GM10248 (cell line): Measurements from ENCODE around the gene LGI1.

Experiments used
- CTCF ChIA-PET: fragments of 300-600 bp; sonication (Branson Sonifier 250); formaldehyde crosslinking; extraction: SDS; loops from one replicate; lab custom pipeline; 2021; ENCODE audit warnings: antibody characterized with exemption; lab: Yijun Ruan, JAX
- POLR2A ChIA-PET: fragments of 350-650 bp; sonication (Branson Sonifier 250); formaldehyde crosslinking; extraction: SDS; loops from one replicate; lab custom pipeline; 2020; ENCODE audit warnings: antibody characterized with exemption; lab: Yijun Ruan, JAX
- DNase-seq: peaks from one replicate; pipeline ENCODE4 v3.0.0; 2012; ENCODE audit errors: extremely low spot score
- CTCF ChIP-seq: IDR thresholded peaks from 2 replicates; pipeline ENCODE4 v1.5.1; 2012; ENCODE audit warnings: mild to moderate bottlenecking, low read depth; ENCODE audit errors: extremely low read depth, missing control alignments, control extremely low read depth

LGI1 gene

GRCh38 chr10:93768892-93769291, 11.2 kb downstream of the LGI1 start:
- no peak for TF ChIP-seq CTCF
- DNase-seq, result no peak
- CTCF ChIA-PET, result interaction anchor here (1.5 to 1.8 kb wide), 2 partner anchors 9 to 16 kb away, joined by 3 to 6 read pairs; no protein-coding TSS in a partner anchor
- POLR2A ChIA-PET, result no interaction called here

GRCh38 chr10:93771354-93771753, 13.6 kb downstream of the LGI1 start:
- ChIA-PET CTCF (no interaction called here), POLR2A (no interaction called here)
- TF ChIP-seq CTCF, result no peak
- no peak for DNase-seq

GRCh38 chr10:93773120-93773519, 15.4 kb downstream of the LGI1 start:
- POLR2A ChIA-PET, result no interaction called here
- no peak for TF ChIP-seq CTCF
- CTCF ChIA-PET, result no interaction called here

GRCh38 chr10:93773705-93774104, 16.0 kb downstream of the LGI1 start:
- DNase-seq, result no peak
- ChIA-PET POLR2A (no interaction called here), CTCF (no interaction called here)
- no peak for TF ChIP-seq CTCF

More at GRCh38 chr10:93773120-93773519, 15.4 kb downstream of the LGI1 start:
- DNase-seq, result no peak

- POLR2A ChIA-PET, result no interaction called here
- DNase-seq, result no peak
- CTCF ChIA-PET, result no interaction called here
- no peak for TF ChIP-seq CTCF
Measured at GRCh38 chr10:93775356-93775755, 17.6 kb downstream of the LGI1 start.

GRCh38 chr10:93777092-93777491, 19.4 kb downstream of the LGI1 start:
- POLR2A ChIA-PET, result no interaction called here
- no peak for TF ChIP-seq CTCF
- CTCF ChIA-PET, result no interaction called here
- no peak for DNase-seq
